Peyer's patch (tissue), 4 donors: ENCODE results near the gene RAN. TPM values are rescaled to one million over a fixed set of nuclear protein-coding genes. Genes with fewer than 3 reads are reported as not detected.

Source experiments
- DNase-seq, 3 donors: peaks; one replicate each; pipeline ENCODE4 v3.0.0-alpha.2; 2017 to 2019
- H3K27ac ChIP-seq, 4 donors: fragments of 200-600 bp; sonication (generic); one replicate each; pipeline ENCODE4 v1.5.1; 2016 to 2019
- H3K27me3 ChIP-seq, 2 donors: fragments of 200-600 bp; sonication (generic); one replicate each; pipeline ENCODE4 v1.5.1; 2019
- H3K36me3 ChIP-seq, 3 donors: fragments of 200-600 bp; sonication (generic); one replicate each; pipeline ENCODE4 v1.5.1; 2016 to 2019
- H3K4me1 ChIP-seq, 4 donors: fragments of 200-600 bp; sonication (generic); one replicate each; pipeline ENCODE4 v1.5.1; 2016 to 2019
- H3K4me3 ChIP-seq, 4 donors: fragments of 200-600 bp; sonication (generic); 1 replicate in 3 of 4; 2 replicates in 1 of 4; pipeline ENCODE4 v1.5.1; 2016 to 2019; ENCODE audit warnings: mild to moderate bottlenecking in 1 of 4
- H3K9me3 ChIP-seq, 4 donors: fragments of 200-600 bp; sonication (generic); one replicate each; pipeline ENCODE4 v1.5.1; 2016 to 2019; ENCODE audit warnings: mild to moderate bottlenecking in 1 of 4
- CTCF ChIP-seq, 6 experiments: fragments of 450-650 bp in 4 of 6; fragments of 200-600 bp in 2 of 6; sonication (generic) in 1 of 6; IDR thresholded peaks; one replicate each; pipeline ENCODE4 v1.5.1; 2017 to 2019; ENCODE audit warnings: antibody characterized with exemption in 6 of 6, mild to moderate bottlenecking in 3 of 6, moderate library complexity in 1 of 6
- POLR2A ChIP-seq, 2 donors: fragments of 450-650 bp; IDR thresholded peaks; one replicate each; pipeline ENCODE4 v1.5.1; 2017; ENCODE audit warnings: antibody characterized with exemption in 2 of 2, mild to moderate bottlenecking in 2 of 2, moderate library complexity in 2 of 2
- total RNA-seq, 4 donors: library from RNA; depleted of rRNA; stranded (reverse); fragments of >200 nt; gene quantifications; one replicate each; pipeline ENCODE4 v1.1.0, GENCODE V29; 2016

Gene RAN
- total RNA-seq, 4 donors from 2014 or later, result 48.4 to 154 (median 114) TPM

DNA sequence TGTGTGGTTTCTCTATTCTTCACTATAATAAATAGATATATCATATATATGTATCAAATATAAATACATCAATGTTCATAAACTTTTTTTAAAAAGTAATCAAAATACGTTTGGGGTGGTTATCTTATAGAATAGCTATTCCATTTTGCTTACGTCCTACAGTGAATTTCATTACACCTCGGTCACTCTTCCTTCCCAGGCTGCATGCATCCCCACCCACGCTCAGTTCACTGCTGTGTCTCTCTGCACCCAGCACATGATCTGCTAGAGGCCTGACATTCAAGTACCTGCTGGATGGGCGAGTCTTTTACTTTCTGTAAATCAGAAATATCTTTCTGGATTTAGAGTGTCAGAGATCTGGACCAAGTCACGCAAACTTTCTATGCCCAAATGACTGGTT, 36.4 kb upstream of the RAN start:
- no peaks in the 10 kb centered on the region for H3K27me3 ChIP-seq
- no peaks in the 10 kb centered on the region for H3K36me3 ChIP-seq
- no peak overlapping the region for H3K27ac ChIP-seq
- no peak overlapping the region for H3K4me3 ChIP-seq
- DNase-seq, result peak in 1 of 3 donors; percentile 13
- peaks cover 0 to 26% (median 4%) of the 10 kb centered on the region in 4 donors for H3K4me1 ChIP-seq
- TF ChIP-seq CTCF (IDR thresholded peaks at IDR 0.05) (no peak), POLR2A (IDR thresholded peaks at IDR 0.05) (no peak)
- no peaks in the 10 kb centered on the region for H3K9me3 ChIP-seq

- Histone ChIP-seq H3K4me1 (peaks cover 0 to 13% (median 4%) of the 10 kb centered on the region in 4 donors), H3K27me3 (no peaks in the 10 kb centered on the region), H3K9me3 (no peaks in the 10 kb centered on the region), H3K36me3 (no peaks in the 10 kb centered on the region), H3K27ac (peak overlapping the region; percentile 53 to 78 (median 68)), H3K4me3 (peak overlapping the region; percentile 80 to 97 (median 90))
- TF ChIP-seq POLR2A (IDR thresholded peaks at IDR 0.05) (no peak), CTCF (IDR thresholded peaks at IDR 0.05) (no peak)
- DNase-seq, result peak in 2 of 3 donors; percentile 48 to 58
These were observed 33.4 kb upstream of the RAN start for GRCh38 chr12:130838284-130838950.

DNA sequence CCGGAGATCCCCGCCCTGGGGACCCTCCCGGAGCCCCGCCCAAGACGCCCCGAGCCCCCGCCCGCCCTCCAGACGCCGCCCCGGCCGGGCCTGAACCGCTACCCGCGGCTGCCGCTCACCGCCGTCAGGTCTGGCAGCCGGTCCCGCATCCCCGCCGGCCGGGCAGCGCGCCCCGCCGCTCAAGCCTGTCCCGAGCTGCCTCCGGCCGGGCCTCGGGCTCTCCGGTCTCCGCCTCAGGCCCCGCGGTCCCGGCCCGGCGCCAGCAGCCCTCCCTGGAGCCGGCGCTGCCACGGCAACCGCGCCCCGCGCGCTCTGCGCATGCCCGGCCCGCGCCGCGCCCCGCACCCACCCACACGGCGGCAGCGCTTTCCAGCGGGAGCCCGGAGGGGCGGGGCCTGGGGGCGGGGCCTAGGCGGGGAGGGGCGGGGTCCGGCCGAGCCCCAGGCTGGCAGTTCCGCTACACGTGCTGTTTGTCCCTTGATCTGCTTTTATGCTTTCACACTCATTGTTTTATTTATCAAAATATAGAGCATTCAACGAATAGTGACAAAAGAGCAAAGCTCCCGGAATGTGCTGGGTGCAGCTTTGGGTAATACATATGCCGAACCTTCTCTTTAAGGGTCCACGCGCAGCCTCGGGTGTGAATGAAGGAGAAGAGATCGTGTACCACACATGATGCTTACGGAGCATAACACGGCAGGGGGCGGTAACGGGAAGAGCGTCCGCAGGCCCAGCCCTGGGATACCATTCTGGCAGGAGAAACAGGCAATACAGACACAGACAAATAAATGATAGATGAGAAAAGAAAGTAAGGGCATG, 32.7 kb upstream of the RAN start, which contains the start of gene STX2:
Gene STX2 (minus strand): TSS at position 300 of the 819 bp plus-strand sequence. CDS start 151 bp downstream, at position 149.
- TF ChIP-seq POLR2A (IDR thresholded peaks at IDR 0.05) (no peak), CTCF (IDR thresholded peaks at IDR 0.05) (peak in 3 of 6 experiments; percentile 16 to 27 (median 18))
- no peaks in the 10 kb centered on the region for H3K36me3 ChIP-seq
- peak; percentile 81 to 93 (median 92) for DNase-seq
- peak within 1 kb of the TSS; percentile 80 to 97 (median 90) for H3K4me3 ChIP-seq
- H3K9me3 ChIP-seq, result no peaks in the 10 kb centered on the region
- H3K27me3 ChIP-seq, result no peaks in the 10 kb centered on the region
- H3K27ac ChIP-seq, result peak within 1 kb of the TSS; percentile 53 to 78 (median 68)
- peaks cover 0 to 13% (median 4%) of the 10 kb centered on the region in 4 donors for H3K4me1 ChIP-seq

GRCh38 chr12:130839770-130840404, 32.0 kb upstream of the RAN start:
- Histone ChIP-seq H3K27me3 (no peaks in the 10 kb centered on the region), H3K36me3 (no peaks in the 10 kb centered on the region), H3K4me1 (peaks cover 0 to 13% (median 4%) of the 10 kb centered on the region in 4 donors), H3K4me3 (peak overlapping the region; percentile 80 to 97 (median 90)), H3K27ac (peak overlapping the region in 1 of 4 donors; percentile 57), H3K9me3 (no peaks in the 10 kb centered on the region)
- TF ChIP-seq POLR2A (IDR thresholded peaks at IDR 0.05) (no peak), CTCF (IDR thresholded peaks at IDR 0.05) (no peak)
- no peak for DNase-seq

DNA sequence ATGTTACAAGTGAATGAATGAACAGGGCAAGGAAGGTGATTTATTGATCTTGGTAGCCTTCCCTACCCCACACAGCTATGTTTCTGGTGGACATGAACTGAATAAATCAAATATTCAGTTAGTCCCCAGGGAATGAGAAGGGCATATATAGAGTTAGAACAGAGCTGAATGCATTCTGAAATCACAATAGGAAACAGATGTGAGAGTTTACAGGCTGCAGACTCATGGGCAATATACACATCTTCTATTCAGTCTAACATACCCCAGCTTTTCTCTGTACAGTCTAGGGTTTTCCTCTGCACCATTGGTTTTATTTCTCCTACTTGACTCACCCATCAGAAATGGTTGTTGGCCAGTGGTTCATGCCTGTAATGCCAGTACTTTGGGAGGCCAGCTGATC, 25.5 kb upstream of the RAN start:
- H3K9me3 ChIP-seq, result no peaks in the 10 kb centered on the region
- no peaks in the 10 kb centered on the region for H3K4me1 ChIP-seq
- H3K27ac ChIP-seq, result no peak overlapping the region
- H3K27me3 ChIP-seq, result no peaks in the 10 kb centered on the region
- no peak for DNase-seq
- TF ChIP-seq CTCF (IDR thresholded peaks at IDR 0.05), result no peak
- TF ChIP-seq POLR2A (IDR thresholded peaks at IDR 0.05), result no peak
- no peaks in the 10 kb centered on the region for H3K36me3 ChIP-seq
- no peak overlapping the region for H3K4me3 ChIP-seq
